Measurements from ENCODE around the gene SYMPK.

The SYMPK gene

GRCh38 chr19:45779231-45780145 is 83.5 kb downstream of the SYMPK start:
- DNase-seq = peak; percentile 74 to 86 (median 76)

- no peak for DNase-seq
These were observed 84.8 kb downstream of the SYMPK start for GRCh38 chr19:45778010-45778661.

- DNase-seq = no peak
These were observed 85.5 kb downstream of the SYMPK start for GRCh38 chr19:45777395-45777961.

- no peak for DNase-seq
These were observed 88.2 kb downstream of the SYMPK start for GRCh38 chr19:45774765-45775164.

GRCh38 chr19:45773384-45773783 is 89.6 kb downstream of the SYMPK start:
- DNase-seq = no peak

GRCh38 chr19:45772912-45773311 is 90.0 kb downstream of the SYMPK start:
- DNase-seq = no peak

- DNase-seq = no peak
These were observed 90.7 kb downstream of the SYMPK start for GRCh38 chr19:45772130-45772840.

GRCh38 chr19:45771311-45771933 is 91.5 kb downstream of the SYMPK start:
- DNase-seq = no peak

GRCh38 chr19:45770192-45771101 is 92.5 kb downstream of the SYMPK start:
- DNase-seq = peak; percentile 91 to 97 (median 93)

GRCh38 chr19:45769821-45770191 is 93.1 kb downstream of the SYMPK start:
- peak; percentile 28 to 44 (median 39) for DNase-seq

- peak; percentile 97 to 99 (median 98) for DNase-seq
These were observed 93.8 kb downstream of the SYMPK start, which contains the start of gene SIX5 for GRCh38 chr19:45768984-45769782. Gene SIX5 (minus strand): TSS chr19:45769252. CDS start chr19:45768844, 408 bp downstream.

- DNase-seq = peak; percentile 66 to 83 (median 69)
These were observed 94.3 kb downstream of the SYMPK start for GRCh38 chr19:45768655-45768983.

GRCh38 chr19:45767881-45768654 is 94.9 kb downstream of the SYMPK start:
- peak; percentile 22 to 59 (median 36) for DNase-seq

GRCh38 chr19:45767410-45767880 is 95.5 kb downstream of the SYMPK start:
- DNase-seq = peak in 1 of 3 donors; percentile 23

GRCh38 chr19:45766869-45767346 is 96.0 kb downstream of the SYMPK start:
- DNase-seq = no peak

GRCh38 chr19:45766296-45766868 is 96.6 kb downstream of the SYMPK start:
- DNase-seq = no peak

GRCh38 chr19:45765702-45766295 is 97.1 kb downstream of the SYMPK start:
- DNase-seq = no peak

Data from suppressor macrophage treated with lipopolysaccharide for 1 hour (primary cell).